ENCODE results near the gene FGD5. TPM values are rescaled to one million over a fixed set of nuclear protein-coding genes. Genes with fewer than 3 reads are reported as not detected.

FGD5 gene
- total RNA-seq, 4 donors from 2014 or later, result 3.8 to 10.2 (median 7.6) TPM

DNA sequence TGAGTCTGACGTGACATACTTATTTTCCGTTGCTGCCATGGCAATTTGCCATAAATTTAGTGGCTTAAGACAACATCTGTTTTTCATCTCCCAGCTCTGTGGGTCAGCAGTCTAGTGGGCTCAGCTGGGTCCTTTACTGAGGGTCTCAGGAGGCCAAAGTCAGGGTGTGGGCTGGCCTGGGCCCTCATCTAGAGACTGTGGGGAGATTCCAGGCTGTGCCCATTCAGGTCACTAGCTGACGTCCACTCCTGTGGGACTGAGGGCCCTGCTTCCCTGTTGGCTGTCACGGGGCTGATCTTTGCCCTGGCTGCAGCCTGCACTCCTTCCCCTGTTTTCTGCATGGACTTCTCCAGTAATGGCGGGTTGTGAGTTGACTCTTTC lies 19.1 kb downstream of the FGD5 start:
- no peak overlapping the region for H3K4me3 ChIP-seq (ENCODE audit: low read depth, poor library complexity, severe bottlenecking)
- 50 to 64% methylated on average over 5 of the region's 5 CpGs for WGBS, 2 donors
- TF ChIP-seq, protein P1, sequence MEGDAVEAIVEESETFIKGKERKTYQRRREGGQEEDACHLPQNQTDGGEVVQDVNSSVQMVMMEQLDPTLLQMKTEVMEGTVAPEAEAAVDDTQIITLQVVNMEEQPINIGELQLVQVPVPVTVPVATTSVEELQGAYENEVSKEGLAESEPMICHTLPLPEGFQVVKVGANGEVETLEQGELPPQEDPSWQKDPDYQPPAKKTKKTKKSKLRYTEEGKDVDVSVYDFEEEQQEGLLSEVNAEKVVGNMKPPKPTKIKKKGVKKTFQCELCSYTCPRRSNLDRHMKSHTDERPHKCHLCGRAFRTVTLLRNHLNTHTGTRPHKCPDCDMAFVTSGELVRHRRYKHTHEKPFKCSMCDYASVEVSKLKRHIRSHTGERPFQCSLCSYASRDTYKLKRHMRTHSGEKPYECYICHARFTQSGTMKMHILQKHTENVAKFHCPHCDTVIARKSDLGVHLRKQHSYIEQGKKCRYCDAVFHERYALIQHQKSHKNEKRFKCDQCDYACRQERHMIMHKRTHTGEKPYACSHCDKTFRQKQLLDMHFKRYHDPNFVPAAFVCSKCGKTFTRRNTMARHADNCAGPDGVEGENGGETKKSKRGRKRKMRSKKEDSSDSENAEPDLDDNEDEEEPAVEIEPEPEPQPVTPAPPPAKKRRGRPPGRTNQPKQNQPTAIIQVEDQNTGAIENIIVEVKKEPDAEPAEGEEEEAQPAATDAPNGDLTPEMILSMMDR (IDR thresholded peaks at IDR 0.05), result no peak
- TF ChIP-seq POLR2A (IDR thresholded peaks at IDR 0.05), result no peak
- DNase-seq (ENCODE audit: low spot score in 2 of 2), result no peak
- intact Hi-C loops (cut with DNase I; ENCODE audit: low total_unique reads), result no loop called here

DNA sequence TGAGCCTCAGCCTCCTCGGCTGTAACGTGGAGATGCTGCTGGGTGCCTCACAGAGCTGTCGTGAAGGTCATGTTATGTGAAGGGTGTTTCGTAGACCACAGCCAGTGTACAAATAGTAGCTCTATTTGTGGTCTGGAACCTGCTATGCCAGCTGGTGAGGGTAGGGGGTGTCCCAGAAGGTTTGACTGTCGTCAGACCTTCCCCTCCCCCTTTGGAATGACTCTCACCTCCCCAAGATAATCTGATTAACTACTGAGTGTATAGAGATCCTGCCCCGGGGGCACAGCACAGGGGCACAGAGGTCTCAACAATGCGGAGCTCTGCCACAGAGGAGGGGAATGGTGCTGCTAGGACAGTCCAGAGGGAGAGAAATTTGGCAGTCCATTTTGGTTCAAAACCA lies 20.5 kb downstream of the FGD5 start:
- 75% methylated on average over 7 of the region's 7 CpGs for WGBS, 2 donors
- no peak for TF ChIP-seq POLR2A (IDR thresholded peaks at IDR 0.05)
- TF ChIP-seq, protein P1 (IDR thresholded peaks at IDR 0.05), result no peak
- intact Hi-C loops (cut with DNase I; ENCODE audit: low total_unique reads), result no loop called here
- H3K4me3 ChIP-seq (ENCODE audit: low read depth, poor library complexity, severe bottlenecking), result no peak overlapping the region
- DNase-seq (ENCODE audit: low spot score in 2 of 2), result no peak

DNA sequence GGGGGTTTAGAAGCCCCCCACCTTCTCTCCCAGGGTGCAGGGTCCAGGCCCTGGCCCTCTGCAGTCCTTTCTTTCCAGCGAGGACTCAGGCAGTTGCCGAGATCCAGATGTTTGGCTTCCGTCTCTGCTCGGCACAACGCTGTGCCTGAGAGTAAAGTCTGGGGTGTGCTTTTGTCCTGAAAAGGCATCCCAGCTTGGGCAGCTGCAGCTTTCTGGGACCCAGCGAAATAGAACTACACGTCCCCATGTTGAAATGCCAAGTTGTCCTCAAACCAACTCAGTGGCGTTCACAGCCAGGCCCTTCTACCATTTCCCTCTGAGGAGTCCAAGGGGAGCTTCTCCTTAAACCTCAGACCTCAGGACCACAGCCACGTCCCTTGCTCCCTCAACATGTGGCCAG lies 23.1 kb downstream of the FGD5 start:
- no peak for DNase-seq (ENCODE audit: low spot score in 2 of 2)
- intact Hi-C loops (cut with DNase I; ENCODE audit: low total_unique reads), result loop anchor here (1.0 to 5.0 kb wide), 2 partner anchors 45 to 1415 kb away; no protein-coding TSS in a partner anchor
- 48 to 60% methylated on average over 9 of the region's 9 CpGs for WGBS, 2 donors
- no peak overlapping the region for H3K4me3 ChIP-seq (ENCODE audit: low read depth, poor library complexity, severe bottlenecking)
- no peak for TF ChIP-seq POLR2A (IDR thresholded peaks at IDR 0.05)
- TF ChIP-seq, protein P1 (IDR thresholded peaks at IDR 0.05), result no peak

DNA sequence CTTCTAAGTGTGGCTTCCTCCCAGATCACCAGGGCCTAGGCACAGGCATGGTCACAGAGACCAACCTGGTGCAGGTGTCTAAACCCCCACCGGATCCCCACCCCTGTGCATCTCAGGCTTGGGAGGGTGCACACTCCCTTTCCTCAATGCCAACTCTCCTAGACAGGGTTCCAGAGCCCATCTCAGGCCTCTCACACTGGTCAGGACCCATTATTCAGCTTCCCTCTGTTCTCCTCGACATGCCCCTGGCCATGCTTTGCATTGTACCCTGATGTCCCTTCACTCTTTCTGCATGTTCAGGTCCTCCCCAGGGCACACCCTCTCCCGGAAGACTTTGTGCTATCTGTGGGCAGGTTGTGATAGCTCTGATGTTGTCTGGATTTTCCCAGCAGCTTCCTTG lies 23.5 kb downstream of the FGD5 start:
- intact Hi-C loops (cut with DNase I; ENCODE audit: low total_unique reads), result loop anchor here (1.0 to 5.0 kb wide), 2 partner anchors 45 to 1415 kb away; no protein-coding TSS in a partner anchor
- TF ChIP-seq, protein P1 (IDR thresholded peaks at IDR 0.05), result no peak
- no peak for TF ChIP-seq POLR2A (IDR thresholded peaks at IDR 0.05)
- H3K4me3 ChIP-seq (ENCODE audit: low read depth, poor library complexity, severe bottlenecking), result no peak overlapping the region
- 76 to 93% methylated on average over 3 of the region's 3 CpGs for WGBS, 2 donors
- no peak for DNase-seq (ENCODE audit: low spot score in 2 of 2)

DNA sequence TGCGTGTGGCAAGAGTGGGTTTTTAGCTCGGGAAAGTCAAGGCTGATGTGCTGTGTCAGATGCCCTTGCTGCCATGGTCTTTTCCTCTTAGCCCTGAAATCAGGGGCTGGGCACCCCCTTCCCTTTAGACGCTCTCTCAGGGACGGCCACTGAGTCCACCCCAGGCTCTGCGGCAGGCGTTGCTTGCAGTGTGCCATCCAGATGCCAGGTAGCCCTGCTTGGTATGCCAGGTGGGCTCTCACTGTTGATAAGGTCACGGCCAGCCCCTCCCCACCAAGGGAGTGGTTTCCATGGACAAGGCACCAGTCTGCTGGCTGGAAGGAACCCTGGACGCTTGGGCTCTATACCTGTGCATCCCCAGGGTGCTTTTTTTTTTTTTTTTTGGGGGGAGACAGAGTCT lies 24.6 kb downstream of the FGD5 start:
- no peak for TF ChIP-seq POLR2A (IDR thresholded peaks at IDR 0.05)
- TF ChIP-seq, protein P1 (IDR thresholded peaks at IDR 0.05), result no peak
- peak in 1 of 2 donors; percentile 54 for DNase-seq (ENCODE audit: low spot score in 2 of 2)
- WGBS, 2 donors, result 92 to 93% methylated on average over 8 of the region's 8 CpGs
- intact Hi-C loops (cut with DNase I; ENCODE audit: low total_unique reads), result loop anchor here (5.0 kb wide), 1 partner anchor 1416 kb away; no protein-coding TSS in a partner anchor
- H3K4me3 ChIP-seq (ENCODE audit: low read depth, poor library complexity, severe bottlenecking), result no peak overlapping the region
